ENCODE measurements around the gene ITGA11. TPM values are rescaled to one million over a fixed set of nuclear protein-coding genes. Genes with fewer than 3 reads are reported as not detected.
A peak's percentile ranks its signal among the peaks of the same experiment; 100 is the strongest.

ITGA11 gene
- total RNA-seq, 1 experiment from 2014 or later = 63.4 TPM

DNA sequence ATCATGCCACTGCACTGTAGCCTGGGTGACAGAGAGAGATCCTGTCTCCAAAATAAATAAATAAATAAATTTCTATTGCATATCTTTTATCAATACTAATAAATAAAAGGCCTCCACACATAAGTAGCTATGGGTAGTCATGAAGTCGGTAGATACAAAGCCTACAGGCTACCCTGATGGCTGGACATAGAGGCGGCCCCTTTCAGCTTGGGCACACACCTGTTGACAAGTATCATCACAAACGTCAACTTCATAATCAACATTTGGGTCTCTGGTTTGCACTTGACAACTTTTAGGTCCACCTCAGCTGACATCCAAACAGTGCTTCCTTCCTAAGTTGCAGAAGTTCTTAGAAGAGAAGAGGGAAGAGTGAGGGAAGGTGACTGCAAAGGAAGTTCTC is 53.4 kb downstream of the ITGA11 start:
- Histone ChIP-seq H3K4me3 (no peak overlapping the region), H3K27me3 (no peaks in the 10 kb centered on the region), H3K36me3 (peaks cover 13% of the 10 kb centered on the region), H3K9me3 (peaks cover 5% of the 10 kb centered on the region)
- DNase-seq = no peak

DNA sequence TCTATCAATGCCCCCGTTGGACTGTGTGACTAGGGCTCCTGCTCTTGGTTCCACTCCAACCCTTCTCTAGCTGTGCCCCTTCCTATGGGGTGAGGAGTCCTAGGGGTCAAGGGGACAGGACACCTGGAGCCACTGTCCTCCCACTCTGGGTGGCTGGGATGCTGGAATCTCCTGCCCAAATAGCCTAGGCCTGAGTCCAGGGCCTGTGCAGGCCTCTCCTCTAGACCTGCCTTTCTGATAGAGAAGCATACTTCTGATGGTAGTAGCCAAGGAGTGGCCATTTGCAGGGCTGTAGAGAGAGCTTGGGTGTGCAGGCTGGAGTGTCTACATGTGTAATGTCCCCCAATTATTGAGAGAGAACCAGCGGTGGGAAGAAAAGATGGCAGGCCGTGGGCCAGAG is 54.2 kb downstream of the ITGA11 start:
- H3K4me3 ChIP-seq = no peak overlapping the region
- DNase-seq = no peak
- peaks cover 2% of the 10 kb centered on the region for H3K9me3 ChIP-seq
- peaks cover 13% of the 10 kb centered on the region for H3K36me3 ChIP-seq
- H3K27me3 ChIP-seq = no peaks in the 10 kb centered on the region

DNA sequence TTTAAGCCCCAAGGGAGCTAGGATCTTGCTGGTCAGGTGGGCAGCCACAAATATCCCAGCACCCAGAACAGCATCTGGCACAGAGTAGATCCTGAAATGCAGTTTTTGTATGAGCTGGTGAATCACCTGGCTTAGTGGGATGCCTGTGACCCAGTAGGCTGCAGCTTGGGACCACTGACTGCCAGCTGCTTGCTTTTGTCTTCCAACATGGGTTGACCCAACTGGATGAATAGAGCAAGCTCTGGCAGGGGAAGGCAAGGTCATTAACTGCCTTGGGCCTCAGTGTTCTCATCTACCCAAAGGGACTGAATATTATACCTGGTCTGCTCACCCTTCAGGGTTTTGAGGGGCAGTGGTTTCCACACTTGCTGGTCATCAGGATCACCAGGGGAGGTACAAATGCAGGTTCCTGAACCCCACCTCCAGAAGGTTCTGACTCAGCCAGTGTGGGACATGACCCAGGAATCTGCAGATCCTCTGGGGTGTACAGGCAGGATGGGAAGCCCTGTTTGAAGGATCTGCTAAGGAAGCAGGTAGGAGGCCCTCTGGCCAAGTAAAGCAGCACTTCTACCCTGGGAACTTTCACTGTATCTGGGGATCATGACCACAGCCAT is 55.4 kb downstream of the ITGA11 start:
- Histone ChIP-seq H3K9me3 (no peaks in the 10 kb centered on the region), H3K36me3 (peaks cover 13% of the 10 kb centered on the region), H3K27me3 (no peaks in the 10 kb centered on the region), H3K4me3 (no peak overlapping the region)
- no peak for DNase-seq

DNA sequence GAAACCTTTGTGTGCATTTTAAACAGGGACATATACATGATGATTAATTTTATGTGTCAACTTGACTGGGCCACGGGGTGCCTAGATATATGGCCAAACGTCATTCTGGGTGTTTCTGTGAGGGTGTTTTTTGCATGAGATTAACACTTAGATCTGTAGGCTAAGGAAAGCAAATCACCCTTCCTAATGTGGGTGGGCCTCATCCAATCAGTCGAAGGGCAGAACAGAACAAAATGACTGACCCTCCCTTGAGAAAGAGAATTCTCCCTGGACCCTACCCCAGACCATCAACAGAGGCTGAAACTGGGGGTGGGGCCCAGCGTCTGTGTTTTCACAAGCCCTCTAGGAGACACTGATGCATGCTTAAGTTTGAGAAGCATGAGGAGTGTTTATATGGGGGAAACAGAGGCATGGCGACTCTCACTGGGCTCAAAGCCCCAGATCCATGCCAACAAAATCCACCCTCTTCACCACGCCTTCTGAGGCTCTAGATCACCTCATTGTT is 56.2 kb downstream of the ITGA11 start:
- no peak overlapping the region for H3K4me3 ChIP-seq
- no peaks in the 10 kb centered on the region for H3K27me3 ChIP-seq
- H3K9me3 ChIP-seq = no peaks in the 10 kb centered on the region
- DNase-seq = no peak
- peaks cover 13% of the 10 kb centered on the region for H3K36me3 ChIP-seq

DNA sequence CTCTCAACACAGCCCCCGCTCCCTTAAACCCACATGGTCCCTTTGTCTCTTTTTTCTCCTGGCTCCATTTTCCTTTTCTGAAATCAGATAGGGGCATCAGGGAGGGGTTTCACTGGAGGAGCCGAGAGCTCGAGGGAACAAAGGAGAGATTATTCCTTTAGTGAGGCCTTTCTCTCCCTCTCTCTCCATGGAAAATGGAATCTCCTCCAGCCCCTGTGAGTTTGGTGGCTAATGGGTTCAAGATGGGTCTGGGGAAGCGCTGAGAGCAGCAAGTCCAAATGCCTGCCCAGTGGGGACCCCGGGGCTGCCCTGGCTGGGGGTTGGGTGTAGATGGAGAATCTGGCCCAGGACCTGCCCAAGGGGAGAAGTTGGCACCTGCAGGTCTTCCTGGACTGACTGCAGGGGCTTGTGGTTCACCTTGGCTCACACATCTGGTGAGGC is 56.8 kb downstream of the ITGA11 start:
- DNase-seq = no peak
- Histone ChIP-seq H3K36me3 (peaks cover 13% of the 10 kb centered on the region), H3K4me3 (no peak overlapping the region), H3K9me3 (no peaks in the 10 kb centered on the region), H3K27me3 (no peaks in the 10 kb centered on the region)

DNA sequence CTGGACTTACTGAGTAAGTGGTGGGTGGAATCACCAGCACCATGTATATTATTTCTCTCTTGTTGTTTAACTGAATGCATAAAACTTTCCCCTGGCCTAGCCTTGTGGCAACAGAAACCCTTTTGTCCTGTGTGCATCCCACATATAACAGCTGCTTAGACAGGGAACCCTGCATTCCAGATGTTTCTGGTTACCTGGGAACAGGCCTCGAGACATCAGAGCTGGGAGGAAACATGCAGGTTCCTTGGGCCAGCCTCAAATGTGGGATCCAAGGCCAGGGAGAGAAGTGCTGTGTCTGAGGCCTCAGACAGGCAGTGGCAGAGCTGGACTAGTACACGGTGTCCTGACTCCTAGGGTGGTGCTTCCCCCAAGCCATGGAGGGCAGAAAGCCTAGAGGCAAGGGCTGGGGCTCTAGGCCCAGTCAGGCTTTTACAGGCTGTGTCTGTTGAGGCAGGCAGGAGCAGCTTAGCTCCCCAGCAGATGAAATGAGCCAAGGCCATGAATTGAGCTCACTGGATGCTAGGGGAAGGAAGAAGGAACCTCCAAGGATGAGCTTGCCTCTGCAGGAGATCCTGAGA is 57.7 kb downstream of the ITGA11 start:
- Histone ChIP-seq H3K9me3 (no peaks in the 10 kb centered on the region), H3K27me3 (no peaks in the 10 kb centered on the region), H3K36me3 (peaks cover 13% of the 10 kb centered on the region), H3K4me3 (no peak overlapping the region)
- DNase-seq = no peak

DNA sequence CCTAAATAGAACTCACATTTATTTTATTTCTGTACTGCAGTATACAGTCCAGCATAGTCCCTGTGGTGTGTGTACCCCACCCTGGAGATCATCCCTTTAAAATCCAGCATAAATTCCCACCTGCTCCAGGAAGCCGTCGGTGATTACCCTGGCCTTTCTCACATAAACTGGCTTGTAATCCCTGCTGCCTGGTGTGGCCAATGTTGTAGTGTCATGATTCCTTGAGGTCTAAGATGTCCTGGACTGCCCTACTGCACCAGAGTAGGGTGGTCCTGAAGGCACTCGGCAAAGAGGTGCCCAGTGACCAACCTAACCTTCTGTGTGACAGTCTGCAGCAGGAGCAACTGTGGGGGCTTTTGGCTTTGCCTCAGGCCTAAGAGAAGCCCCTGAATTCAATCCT is 58.9 kb downstream of the ITGA11 start:
- no peak for DNase-seq
- no peaks in the 10 kb centered on the region for H3K9me3 ChIP-seq
- H3K36me3 ChIP-seq = peaks cover 18% of the 10 kb centered on the region
- no peak overlapping the region for H3K4me3 ChIP-seq
- H3K27me3 ChIP-seq = no peaks in the 10 kb centered on the region

DNA sequence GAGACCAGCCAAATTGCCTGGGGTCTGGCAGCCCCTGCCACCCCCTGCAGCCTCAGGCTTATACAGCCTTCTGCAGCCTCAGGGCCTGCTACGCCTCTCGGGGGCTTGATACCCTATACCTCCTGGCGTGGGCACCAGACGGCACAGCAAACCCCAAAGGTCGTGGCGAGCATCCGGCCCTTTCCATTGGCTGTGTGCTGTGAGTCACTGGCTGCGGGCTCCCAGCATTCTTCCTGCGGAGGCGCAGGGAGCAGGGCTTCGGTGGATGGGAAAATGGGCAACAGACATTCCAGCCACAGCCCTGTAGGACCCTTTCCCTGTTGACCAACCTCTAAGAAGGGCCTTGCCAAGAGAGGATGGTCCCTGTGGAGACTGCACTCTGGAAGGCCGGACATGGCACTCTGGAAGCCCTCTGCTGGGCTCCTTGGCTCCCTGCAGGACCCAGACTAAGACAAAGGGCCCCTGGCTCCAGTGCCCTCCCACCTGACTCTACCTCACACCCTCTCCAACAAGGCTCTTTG is 59.6 kb downstream of the ITGA11 start:
- DNase-seq = peak; percentile 47
- H3K27me3 ChIP-seq = no peaks in the 10 kb centered on the region
- H3K4me3 ChIP-seq = no peak overlapping the region
- H3K9me3 ChIP-seq = no peaks in the 10 kb centered on the region
- H3K36me3 ChIP-seq = peaks cover 24% of the 10 kb centered on the region

DNA sequence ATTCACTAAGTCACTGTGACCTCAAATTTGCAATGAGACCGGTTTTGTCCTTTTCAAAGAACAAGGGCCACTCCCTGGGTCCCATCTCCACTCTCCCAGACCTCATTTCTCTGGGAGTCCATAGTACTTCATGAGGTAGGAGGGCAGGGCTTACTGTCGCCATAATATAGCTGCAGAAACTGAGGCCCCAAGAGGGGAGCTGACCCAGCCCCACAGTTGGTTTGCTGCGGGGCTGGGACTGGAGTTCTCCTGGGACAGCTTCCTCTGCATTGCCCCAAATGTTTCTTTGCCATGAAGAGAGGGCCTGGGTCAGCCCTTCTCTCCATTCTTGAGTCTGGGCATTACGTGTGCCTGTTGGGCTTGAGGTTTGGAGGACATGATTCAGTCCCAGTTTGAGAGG is 60.1 kb downstream of the ITGA11 start:
- Histone ChIP-seq H3K4me3 (no peak overlapping the region), H3K27me3 (no peaks in the 10 kb centered on the region), H3K9me3 (no peaks in the 10 kb centered on the region), H3K36me3 (peaks cover 28% of the 10 kb centered on the region)
- no peak for DNase-seq

DNA sequence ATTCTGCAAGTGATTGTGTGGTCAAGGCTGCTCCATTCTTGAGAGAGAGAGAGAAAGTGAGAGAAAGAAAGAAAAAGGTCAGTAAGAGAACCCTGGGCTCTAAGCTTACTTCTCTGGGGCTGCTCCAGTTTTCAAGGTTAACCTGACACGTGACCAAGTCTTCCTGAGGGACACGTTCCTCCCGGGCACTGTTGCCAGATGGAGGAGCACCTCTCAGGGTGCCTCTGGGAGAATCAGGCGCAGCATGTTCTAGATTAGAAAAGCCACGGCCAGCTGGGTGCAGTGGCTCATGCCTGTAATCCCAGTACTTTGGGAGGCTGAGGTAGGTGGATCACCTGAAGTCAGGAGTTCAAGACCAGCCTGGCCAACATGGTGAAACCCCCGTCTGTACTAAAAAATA is 60.8 kb downstream of the ITGA11 start:
- DNase-seq = no peak
- H3K36me3 ChIP-seq = peaks cover 34% of the 10 kb centered on the region
- no peaks in the 10 kb centered on the region for H3K27me3 ChIP-seq
- H3K9me3 ChIP-seq = no peaks in the 10 kb centered on the region
- H3K4me3 ChIP-seq = no peak overlapping the region

DNA sequence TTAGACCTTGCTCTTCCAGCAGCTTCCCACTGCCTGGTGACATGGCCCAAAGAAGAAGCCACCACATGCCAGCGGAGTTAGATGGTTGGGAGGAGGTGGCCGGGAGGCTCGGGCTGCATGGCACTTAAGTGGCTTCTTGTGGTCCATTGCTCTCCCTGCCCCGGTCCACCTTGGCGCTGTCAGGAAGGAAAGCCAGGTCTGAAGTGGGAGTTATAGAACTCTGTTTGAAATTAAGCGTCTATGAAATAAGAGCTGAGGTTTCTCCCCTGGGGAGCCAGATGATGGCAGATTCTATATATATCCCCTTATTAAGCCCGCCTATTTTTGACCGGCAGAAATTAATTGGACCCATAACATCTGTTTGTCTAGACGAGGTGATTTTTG is 61.2 kb downstream of the ITGA11 start:
- Histone ChIP-seq H3K9me3 (no peaks in the 10 kb centered on the region), H3K27me3 (no peaks in the 10 kb centered on the region), H3K36me3 (peaks cover 38% of the 10 kb centered on the region), H3K4me3 (no peak overlapping the region)
- DNase-seq = no peak

DNA sequence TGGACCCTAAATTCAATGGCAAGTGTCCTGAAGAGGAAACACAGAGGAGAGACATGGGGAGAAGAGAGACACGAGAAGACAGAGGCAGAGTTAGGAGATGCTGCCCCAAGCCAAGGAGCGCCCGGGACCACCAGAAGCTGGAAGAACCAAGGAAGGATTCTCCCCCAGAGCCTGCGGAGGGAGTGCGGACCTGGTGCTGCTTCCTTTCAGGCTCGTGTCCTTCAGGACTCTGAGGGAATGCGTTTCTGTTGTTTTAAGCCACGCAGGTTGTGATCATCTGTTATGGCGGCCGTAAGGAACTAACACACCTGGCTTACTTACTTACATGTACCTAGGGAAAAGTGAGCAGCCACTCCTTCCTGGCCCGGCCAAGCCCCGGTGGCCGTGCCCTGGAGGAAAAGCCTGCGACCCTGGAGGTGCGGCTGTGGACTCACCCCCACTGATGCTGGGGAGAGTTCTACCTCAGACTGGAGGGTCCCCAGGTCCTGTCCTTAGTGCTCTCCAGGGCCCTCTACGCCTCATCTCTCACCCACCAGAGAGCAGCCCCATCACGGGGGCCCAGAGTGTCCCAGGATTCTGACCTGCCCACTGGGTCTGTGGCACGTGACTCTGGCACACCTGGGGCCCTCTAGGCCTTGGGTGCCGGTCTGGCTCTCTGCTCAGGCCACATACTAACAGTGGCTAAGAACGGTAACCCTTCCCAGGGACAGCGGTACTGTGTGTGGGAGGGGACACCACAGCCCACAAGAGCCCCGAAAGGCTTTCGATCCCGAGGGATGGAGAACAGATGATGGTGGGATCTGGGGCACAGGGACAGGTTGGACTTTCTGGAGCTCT is 61.8 kb downstream of the ITGA11 start:
- no peak for DNase-seq
- Histone ChIP-seq H3K4me3 (no peak overlapping the region), H3K9me3 (no peaks in the 10 kb centered on the region), H3K27me3 (no peaks in the 10 kb centered on the region), H3K36me3 (peaks cover 40% of the 10 kb centered on the region)

DNA sequence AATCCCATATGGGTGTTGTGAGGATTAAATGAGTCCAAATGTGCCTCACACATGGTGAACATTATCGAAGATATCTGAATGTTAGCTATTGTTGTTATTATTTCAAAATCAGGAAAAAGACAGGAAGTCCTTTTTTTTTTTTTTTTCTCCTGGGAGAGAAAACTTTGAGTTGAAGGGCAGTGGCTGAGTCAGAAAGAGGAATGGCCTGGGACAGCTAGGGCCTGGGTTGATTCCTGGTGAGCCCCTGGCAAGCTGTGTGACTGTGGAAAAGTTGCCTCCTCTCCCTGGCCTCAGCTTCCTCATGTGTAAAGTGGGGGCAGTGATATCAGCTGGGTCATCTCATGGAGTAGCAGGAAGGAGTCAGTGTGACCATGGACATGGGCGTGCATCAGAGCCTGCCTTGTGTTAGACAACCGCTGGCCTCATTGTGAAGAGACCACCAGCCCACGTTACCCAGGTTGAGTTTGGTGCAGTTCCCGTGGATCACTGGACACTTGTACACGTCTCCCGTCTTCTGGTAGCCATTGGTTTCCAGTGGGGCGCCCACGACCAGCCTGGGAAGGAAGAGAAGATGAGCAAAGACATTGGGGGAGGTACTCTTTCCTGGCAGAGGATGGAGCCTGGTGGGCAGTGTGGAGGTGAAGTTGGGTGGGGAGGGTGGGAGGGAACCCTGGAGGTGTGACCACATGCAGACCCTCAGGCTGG is 63.1 kb downstream of the ITGA11 start:
- DNase-seq = no peak
- H3K27me3 ChIP-seq = no peaks in the 10 kb centered on the region
- no peaks in the 10 kb centered on the region for H3K9me3 ChIP-seq
- H3K4me3 ChIP-seq = no peak overlapping the region
- H3K36me3 ChIP-seq = peaks cover 49% of the 10 kb centered on the region

DNA sequence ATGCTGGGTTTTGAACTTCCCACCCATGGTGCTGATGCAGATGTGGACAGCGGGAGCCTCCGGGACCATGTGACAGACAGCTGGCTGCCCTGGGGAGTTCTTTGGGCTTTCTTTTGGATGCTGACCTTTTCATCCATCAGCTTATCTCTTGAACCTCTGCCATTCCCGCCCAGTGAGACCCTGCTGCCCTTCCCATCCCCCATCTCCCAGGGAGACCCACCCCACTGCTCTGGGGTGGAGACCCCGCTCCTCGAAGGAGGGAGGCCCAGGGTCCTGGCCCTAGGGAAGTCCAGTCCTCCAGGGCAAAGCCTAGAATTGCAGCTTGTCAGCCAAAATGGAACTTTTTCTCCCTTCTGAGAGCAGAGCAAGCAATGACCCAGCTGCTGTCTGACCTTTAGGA is 64.0 kb downstream of the ITGA11 start:
- Histone ChIP-seq H3K27me3 (no peaks in the 10 kb centered on the region), H3K4me3 (no peak overlapping the region), H3K9me3 (no peaks in the 10 kb centered on the region), H3K36me3 (peaks cover 51% of the 10 kb centered on the region)
- no peak for DNase-seq

DNA sequence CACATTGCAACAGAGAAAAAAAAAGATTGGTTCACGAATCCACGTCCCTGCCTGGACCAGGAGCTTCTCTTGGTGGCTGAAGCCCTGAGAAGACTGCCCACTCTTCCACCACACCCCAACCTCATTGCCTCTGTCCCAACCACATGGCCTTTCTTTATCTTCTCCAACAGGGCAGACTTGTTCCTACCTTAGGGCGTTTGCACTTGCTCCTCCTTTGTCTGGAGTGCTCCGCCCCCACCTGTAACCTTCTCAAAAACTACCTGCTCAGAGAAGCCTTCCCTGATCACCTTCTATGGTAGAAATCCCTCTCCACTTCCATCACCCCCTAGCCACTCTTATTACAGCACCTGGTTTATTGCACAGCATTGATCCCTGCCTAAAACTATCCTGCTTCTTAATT is 64.7 kb downstream of the ITGA11 start:
- no peak overlapping the region for H3K4me3 ChIP-seq
- DNase-seq = no peak
- no peaks in the 10 kb centered on the region for H3K9me3 ChIP-seq
- peaks cover 53% of the 10 kb centered on the region for H3K36me3 ChIP-seq
- no peaks in the 10 kb centered on the region for H3K27me3 ChIP-seq

DNA sequence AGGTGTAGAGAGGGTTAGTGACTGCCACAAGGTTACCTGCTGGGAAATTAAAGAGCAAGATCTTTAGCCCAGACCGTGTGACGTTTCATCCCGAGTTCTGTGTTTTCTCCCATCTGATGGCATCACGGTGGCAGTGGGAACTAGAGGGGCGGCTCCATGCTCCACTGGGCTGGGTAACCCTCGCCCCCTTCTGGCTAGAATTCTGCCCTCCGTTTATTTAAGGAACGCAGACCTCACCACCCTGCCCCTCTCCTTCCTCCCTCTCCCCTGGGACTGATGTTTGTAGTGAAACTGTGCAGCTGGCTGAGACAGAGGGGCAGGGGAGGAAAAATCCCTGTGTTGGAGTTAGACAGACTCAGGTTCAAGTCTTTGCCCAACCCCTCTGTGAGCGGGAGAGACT is 65.6 kb downstream of the ITGA11 start:
- Histone ChIP-seq H3K27me3 (no peaks in the 10 kb centered on the region), H3K4me3 (no peak overlapping the region), H3K36me3 (peaks cover 56% of the 10 kb centered on the region), H3K9me3 (no peaks in the 10 kb centered on the region)
- no peak for DNase-seq

DNA sequence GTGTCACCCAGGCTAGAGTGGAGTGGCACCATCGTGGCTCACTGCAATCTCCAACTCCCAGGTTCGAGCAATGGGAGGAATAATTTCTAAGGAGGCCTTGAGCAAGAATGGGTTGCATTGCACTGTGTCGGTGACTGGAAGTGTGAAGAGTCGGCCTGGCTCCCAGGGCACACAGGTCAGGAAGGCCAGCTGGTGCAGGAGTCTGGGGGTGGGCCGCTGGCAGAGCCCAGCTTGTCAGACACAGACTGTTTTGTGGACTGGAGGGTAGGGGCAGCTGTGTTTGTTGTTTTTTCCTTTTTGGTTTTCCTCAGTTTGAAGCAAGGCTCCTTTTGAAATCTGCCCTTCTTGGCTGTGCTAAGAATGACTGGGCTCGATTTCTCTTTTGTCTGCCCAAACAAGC is 66.2 kb downstream of the ITGA11 start:
- DNase-seq = no peak
- Histone ChIP-seq H3K4me3 (no peak overlapping the region), H3K36me3 (peaks cover 59% of the 10 kb centered on the region), H3K9me3 (no peaks in the 10 kb centered on the region), H3K27me3 (no peaks in the 10 kb centered on the region)
